Placental pericyte (primary cell): ENCODE data around the gene RPS6KA1. TPM values are rescaled to one million over a fixed set of nuclear protein-coding genes. Genes with fewer than 3 reads are reported as not detected.

Source experiments
- small RNA-seq: library from RNA; depleted of rRNA; stranded (forward); fragments of <200 nt; gene quantifications from one replicate; pipeline ENCODE3, GENCODE V24; 2012; ENCODE audit warnings: low replicate concordance
- total RNA-seq: library from RNA; depleted of rRNA; stranded (reverse); fragments of >200 nt; gene quantifications from 2 replicates; pipeline ENCODE4 v1.2.3, GENCODE V29; 2012

Gene RPS6KA1
- total RNA-seq, result 2.8 and 4.2 TPM in 2 replicates

DNA sequence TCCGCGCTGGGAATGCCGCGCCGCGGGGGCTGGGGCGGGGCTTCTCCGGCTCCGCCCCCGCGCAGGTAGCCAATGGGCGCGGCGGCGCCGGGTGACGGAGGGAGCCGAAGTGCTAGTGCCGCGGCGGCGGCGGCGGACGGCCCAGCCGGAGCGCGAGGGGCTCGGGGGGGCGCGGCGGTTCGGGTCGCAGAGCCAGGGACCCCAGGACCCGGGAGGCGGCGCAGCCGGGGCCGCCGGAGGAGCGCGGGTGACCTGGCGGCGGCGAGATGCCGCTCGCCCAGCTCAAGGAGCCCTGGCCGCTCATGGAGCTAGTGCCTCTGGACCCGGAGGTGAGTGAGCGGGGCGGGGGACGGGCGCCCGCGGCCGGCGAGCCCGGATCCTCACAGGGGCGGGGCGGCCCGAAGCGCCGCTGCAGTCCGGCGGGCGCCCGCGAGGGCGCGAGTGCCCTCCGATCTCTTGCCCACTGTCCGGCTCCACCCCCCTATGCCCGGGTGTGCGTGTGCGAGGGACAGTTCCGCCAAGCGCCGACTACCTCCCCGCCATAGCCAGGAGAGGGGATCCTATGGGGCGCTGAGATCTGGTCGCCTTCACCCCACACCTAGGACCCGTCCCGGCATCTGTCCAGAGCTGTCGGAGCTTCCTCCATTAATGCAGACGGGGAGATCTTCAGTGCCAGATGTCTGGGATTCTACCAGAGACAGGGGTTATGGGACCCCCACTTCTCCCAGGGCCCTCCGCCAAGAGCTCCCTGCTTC is at the start of gene RPS6KA1:
Gene RPS6KA1, plus strand, starts transcription at position 107 of the 755 bp plus-strand sequence. Its CDS starts 160 bp downstream, at position 267.

Small RNAs within 50 kb of the gene (small RNA-seq; reads per million reads assigned to genes)
- gene MIR1976 (not detected), gene RF00019 (not detected), gene RNU7-29P (not detected)

Other genes starting within 250 kb of the RPS6KA1 start
- gene SH3BGRL3, start 249.7 kb upstream of the RPS6KA1 start, total RNA-seq, result 32.0 and 36.7 TPM in 2 replicates
- 6.8 and 7.7 TPM in 2 replicates for gene UBXN11, start 223.1 kb upstream of the RPS6KA1 start, total RNA-seq
- not detected in 2 replicates for gene CD52, start 211.8 kb upstream of the RPS6KA1 start, total RNA-seq
- under 0.01 TPM in 1 of 2 replicates, not detected in the other for gene CRYBG2, start 175.6 kb upstream of the RPS6KA1 start, total RNA-seq
- not detected in 2 replicates for gene ZNF683, start 157.0 kb upstream of the RPS6KA1 start, total RNA-seq
- not detected in 2 replicates for gene LIN28A, start 118.9 kb upstream of the RPS6KA1 start, total RNA-seq
- gene DHDDS, start 97.4 kb upstream of the RPS6KA1 start, total RNA-seq, result 56.2 and 87.6 TPM in 2 replicates
- 183 and 243 TPM in 2 replicates for gene HMGN2, start 57.3 kb upstream of the RPS6KA1 start, total RNA-seq
- gene ARID1A, start 166.3 kb downstream of the RPS6KA1 start, total RNA-seq, result 29.5 and 39.5 TPM in 2 replicates